PC-3 (cell line): ENCODE data around the gene OGFOD3. TPM values are rescaled to one million over a fixed set of nuclear protein-coding genes. Genes with fewer than 3 reads are reported as not detected.

Source experiments
- ATAC-seq: fragments of 200-7000 bp; cut with Tn5 transposase; 2 replicates; pipeline ENCODE4 v1.9.1; 2020; ENCODE audit warnings: mild to moderate bottlenecking, moderate library complexity
- BruUV-seq: library from RNA; stranded (reverse); fragments of 400-500 nt; replicated peaks from 2 replicates; lab custom pipeline; 2021; lab: Mats Ljungman, UMichigan
- CTCF ChIA-PET: fragments of 300-600 bp; sonication (Branson Sonifier 250); formaldehyde crosslinking; loops from one replicate; lab custom pipeline; 2022; ENCODE audit warnings: antibody characterized with exemption; lab: Charles Lee
- POLR2A ChIA-PET: fragments of 300-600 bp; sonication (Branson Sonifier 250); formaldehyde crosslinking; loops from one replicate; lab custom pipeline; 2022; ENCODE audit warnings: antibody characterized with exemption; ENCODE audit not compliant: unreplicated experiment; lab: Charles Lee
- DNase-seq: peaks from one replicate; pipeline ENCODE4 v3.0.0-alpha.2; 2015
- H2AFZ ChIP-seq: fragments of 300-600 bp; sonication (generic); 2 replicates; pipeline ENCODE4 v1.6.0; 2016; ENCODE audit warnings: antibody characterized with exemption, low read length
- H3F3A ChIP-seq: fragments of 300-600 bp; sonication (generic); one replicate; pipeline ENCODE4 v1.6.0; 2017; ENCODE audit warnings: antibody characterized with exemption, low read length, control low read depth, mild to moderate bottlenecking; ENCODE audit not compliant: unreplicated experiment
- H3K27ac ChIP-seq: fragments of 300-600 bp; sonication (generic); 2 replicates; pipeline ENCODE4 v1.5.1; 2016; ENCODE audit warnings: mild to moderate bottlenecking, low read length
- H3K27me3 ChIP-seq: fragments of 300-600 bp; sonication (generic); 2 replicates; pipeline ENCODE4 v1.6.1; 2016; ENCODE audit warnings: low read length, mixed read lengths
- H3K36me3 ChIP-seq: fragments of 300-600 bp; sonication (generic); 2 replicates; pipeline ENCODE4 v1.6.1; 2016; ENCODE audit warnings: low read depth, mixed run types, low read length, mixed read lengths
- H3K4me1 ChIP-seq: fragments of 300-600 bp; sonication (generic); 2 replicates; pipeline ENCODE4 v1.5.1; 2016; ENCODE audit warnings: low read length; ENCODE audit not compliant: insufficient read depth
- H3K4me2 ChIP-seq: fragments of 300-600 bp; sonication (generic); 2 replicates; pipeline ENCODE4 v1.6.0; 2016; ENCODE audit warnings: low read length
- H3K4me3 ChIP-seq: fragments of 300-600 bp; sonication (generic); 2 replicates; pipeline ENCODE4 v1.5.1; 2016; ENCODE audit warnings: mild to moderate bottlenecking, low read length, mixed read lengths
- H3K79me2 ChIP-seq: fragments of 300-600 bp; sonication (generic); 2 replicates; pipeline ENCODE4 v1.6.1; 2017; ENCODE audit warnings: low read length, mixed read lengths
- H3K9ac ChIP-seq: fragments of 300-600 bp; sonication (generic); 2 replicates; pipeline ENCODE4 v1.6.0; 2016; ENCODE audit warnings: mild to moderate bottlenecking, low read length
- H3K9me2 ChIP-seq: fragments of 300-600 bp; sonication (generic); replicated peaks from 2 replicates; pipeline ENCODE4 v1.6.1; 2016; ENCODE audit warnings: mixed run types, low read length, mixed read lengths
- H3K9me3 ChIP-seq: fragments of 300-600 bp; sonication (generic); 2 replicates; pipeline ENCODE4 v1.6.1; 2016; ENCODE audit warnings: low read length, mixed read lengths
- H4K20me1 ChIP-seq: fragments of 300-600 bp; sonication (generic); 2 replicates; pipeline ENCODE4 v1.6.1; 2016; ENCODE audit warnings: low read length, mixed read lengths
- EZH2 ChIP-seq: fragments of 300-600 bp; sonication (generic); IDR thresholded peaks from one replicate; pipeline ENCODE4 v1.6.1; 2017; ENCODE audit warnings: antibody characterized with exemption, mild to moderate bottlenecking, low read length; ENCODE audit not compliant: unreplicated experiment
- EZH2phosphoT487 ChIP-seq: fragments of 300-600 bp; sonication (generic); IDR thresholded peaks from 2 replicates; pipeline ENCODE4 v1.6.1; 2018; ENCODE audit warnings: mild to moderate bottlenecking, antibody characterized with exemption, low read length, borderline replicate concordance
- intact Hi-C: fragments of 100-400 bp; cut with micrococcal nuclease; formaldehyde crosslinking; loops from 2 replicates; pipeline ENCODE4 v1.9.0; 2023
- total RNA-seq: library from RNA; depleted of rRNA; stranded (reverse); fragments of >200 nt; gene quantifications from 2 replicates; pipeline ENCODE4 v1.2.3, GENCODE V29; 2014
- TF ChIP-seq, protein P1 (sequence below): fragments of 300-600 bp; sonication (generic); conservative IDR thresholded peaks from 2 replicates; pipeline ENCODE4 v1.5.1; 2017; ENCODE audit warnings: antibody characterized with exemption, low read depth, mild to moderate bottlenecking, low read length

Gene OGFOD3
- total RNA-seq, 1 experiment from 2014 or later = 56.1 TPM

DNA sequence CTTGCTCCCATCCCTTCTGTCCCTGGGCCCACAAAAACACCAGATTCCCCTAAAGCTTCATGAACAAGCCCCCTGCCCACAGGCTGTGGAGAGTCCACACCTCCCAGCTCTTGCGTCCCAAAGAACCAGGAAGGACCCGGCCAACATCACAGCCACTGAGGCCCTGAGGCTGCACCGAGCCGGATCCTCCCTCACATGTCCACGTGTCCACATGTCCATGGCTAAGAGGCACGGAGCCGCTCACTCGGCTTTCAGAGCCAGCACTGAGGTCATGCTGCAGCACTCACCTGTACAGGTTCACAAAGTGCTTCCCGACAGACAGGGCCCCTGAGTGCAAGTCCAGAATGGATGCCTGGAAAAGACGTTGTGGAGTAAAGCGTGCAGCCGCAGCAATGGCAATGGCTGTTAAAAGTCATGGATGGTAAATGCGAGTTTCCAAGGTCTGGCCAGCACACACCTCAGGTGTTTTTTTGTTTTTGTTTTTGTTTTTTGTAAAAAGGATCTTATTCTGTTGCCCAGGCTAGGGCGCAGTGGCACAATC lies 12.2 kb downstream of the OGFOD3 start:
- H4K20me1 ChIP-seq = no peaks in the 10 kb centered on the region
- BruUV-seq = no TSS peak
- TF ChIP-seq, protein P1, sequence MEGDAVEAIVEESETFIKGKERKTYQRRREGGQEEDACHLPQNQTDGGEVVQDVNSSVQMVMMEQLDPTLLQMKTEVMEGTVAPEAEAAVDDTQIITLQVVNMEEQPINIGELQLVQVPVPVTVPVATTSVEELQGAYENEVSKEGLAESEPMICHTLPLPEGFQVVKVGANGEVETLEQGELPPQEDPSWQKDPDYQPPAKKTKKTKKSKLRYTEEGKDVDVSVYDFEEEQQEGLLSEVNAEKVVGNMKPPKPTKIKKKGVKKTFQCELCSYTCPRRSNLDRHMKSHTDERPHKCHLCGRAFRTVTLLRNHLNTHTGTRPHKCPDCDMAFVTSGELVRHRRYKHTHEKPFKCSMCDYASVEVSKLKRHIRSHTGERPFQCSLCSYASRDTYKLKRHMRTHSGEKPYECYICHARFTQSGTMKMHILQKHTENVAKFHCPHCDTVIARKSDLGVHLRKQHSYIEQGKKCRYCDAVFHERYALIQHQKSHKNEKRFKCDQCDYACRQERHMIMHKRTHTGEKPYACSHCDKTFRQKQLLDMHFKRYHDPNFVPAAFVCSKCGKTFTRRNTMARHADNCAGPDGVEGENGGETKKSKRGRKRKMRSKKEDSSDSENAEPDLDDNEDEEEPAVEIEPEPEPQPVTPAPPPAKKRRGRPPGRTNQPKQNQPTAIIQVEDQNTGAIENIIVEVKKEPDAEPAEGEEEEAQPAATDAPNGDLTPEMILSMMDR = no peak
- H2AFZ ChIP-seq = no peak overlapping the region
- ChIA-PET POLR2A (no interaction called here), CTCF (no interaction called here)
- ATAC-seq (no peak), DNase-seq (no peak)
- H3K27ac ChIP-seq = no peak overlapping the region
- no peaks in the 10 kb centered on the region; the same call in none of the 2 replicates for H3K36me3 ChIP-seq
- H3F3A ChIP-seq = no peaks in the 10 kb centered on the region
- no peaks in the 10 kb centered on the region for H3K9me2 ChIP-seq
- intact Hi-C loops = no loop called here
- no peaks in the 10 kb centered on the region for H3K27me3 ChIP-seq
- no peak overlapping the region for H3K4me2 ChIP-seq
- no peaks in the 10 kb centered on the region for H3K9me3 ChIP-seq
- H3K4me1 ChIP-seq = no peaks in the 10 kb centered on the region
- H3K4me3 ChIP-seq = no peak overlapping the region
- H3K9ac ChIP-seq = no peak overlapping the region
- H3K79me2 ChIP-seq = no peaks in the 10 kb centered on the region

DNA sequence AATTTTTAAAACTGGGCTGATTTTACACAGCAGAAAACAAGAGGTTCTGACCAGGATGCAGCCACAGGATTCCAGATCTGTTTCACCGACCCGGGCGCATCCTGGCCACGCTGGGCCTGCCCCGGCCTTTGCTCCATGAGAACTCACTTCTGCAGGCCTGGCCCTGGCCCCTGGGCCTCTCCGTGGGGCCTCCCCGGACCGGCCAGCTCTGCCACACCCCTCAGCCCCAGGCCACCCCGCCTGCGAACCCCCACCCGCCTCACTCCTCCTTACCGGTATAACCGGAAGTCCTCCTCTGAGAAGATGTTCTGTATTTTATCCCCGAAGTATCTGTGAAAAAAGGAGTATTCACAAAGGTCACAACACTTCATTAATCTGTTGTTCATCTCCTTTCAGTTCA lies 13.3 kb downstream of the OGFOD3 start:
- no peaks in the 10 kb centered on the region for H3K9me3 ChIP-seq
- ATAC-seq (no peak), DNase-seq (no peak)
- H3K9ac ChIP-seq = no peak overlapping the region
- H3K27ac ChIP-seq = no peak overlapping the region
- intact Hi-C loops = no loop called here
- H3K36me3 ChIP-seq = peaks cover 2% of the 10 kb centered on the region
- H3F3A ChIP-seq = no peaks in the 10 kb centered on the region
- no TSS peak for BruUV-seq
- H3K4me3 ChIP-seq = no peak overlapping the region
- H3K27me3 ChIP-seq = no peaks in the 10 kb centered on the region
- CTCF ChIA-PET = no interaction called here
- H3K79me2 ChIP-seq = no peaks in the 10 kb centered on the region
- H2AFZ ChIP-seq = no peak overlapping the region
- no peaks in the 10 kb centered on the region for H4K20me1 ChIP-seq
- no peaks in the 10 kb centered on the region for H3K9me2 ChIP-seq
- no peaks in the 10 kb centered on the region for H3K4me1 ChIP-seq
- TF ChIP-seq, protein P1 = no peak
- no peak for TF ChIP-seq EZH2
- TF ChIP-seq EZH2phosphoT487 = no peak
- POLR2A ChIA-PET = no interaction called here
- no peak overlapping the region for H3K4me2 ChIP-seq

DNA sequence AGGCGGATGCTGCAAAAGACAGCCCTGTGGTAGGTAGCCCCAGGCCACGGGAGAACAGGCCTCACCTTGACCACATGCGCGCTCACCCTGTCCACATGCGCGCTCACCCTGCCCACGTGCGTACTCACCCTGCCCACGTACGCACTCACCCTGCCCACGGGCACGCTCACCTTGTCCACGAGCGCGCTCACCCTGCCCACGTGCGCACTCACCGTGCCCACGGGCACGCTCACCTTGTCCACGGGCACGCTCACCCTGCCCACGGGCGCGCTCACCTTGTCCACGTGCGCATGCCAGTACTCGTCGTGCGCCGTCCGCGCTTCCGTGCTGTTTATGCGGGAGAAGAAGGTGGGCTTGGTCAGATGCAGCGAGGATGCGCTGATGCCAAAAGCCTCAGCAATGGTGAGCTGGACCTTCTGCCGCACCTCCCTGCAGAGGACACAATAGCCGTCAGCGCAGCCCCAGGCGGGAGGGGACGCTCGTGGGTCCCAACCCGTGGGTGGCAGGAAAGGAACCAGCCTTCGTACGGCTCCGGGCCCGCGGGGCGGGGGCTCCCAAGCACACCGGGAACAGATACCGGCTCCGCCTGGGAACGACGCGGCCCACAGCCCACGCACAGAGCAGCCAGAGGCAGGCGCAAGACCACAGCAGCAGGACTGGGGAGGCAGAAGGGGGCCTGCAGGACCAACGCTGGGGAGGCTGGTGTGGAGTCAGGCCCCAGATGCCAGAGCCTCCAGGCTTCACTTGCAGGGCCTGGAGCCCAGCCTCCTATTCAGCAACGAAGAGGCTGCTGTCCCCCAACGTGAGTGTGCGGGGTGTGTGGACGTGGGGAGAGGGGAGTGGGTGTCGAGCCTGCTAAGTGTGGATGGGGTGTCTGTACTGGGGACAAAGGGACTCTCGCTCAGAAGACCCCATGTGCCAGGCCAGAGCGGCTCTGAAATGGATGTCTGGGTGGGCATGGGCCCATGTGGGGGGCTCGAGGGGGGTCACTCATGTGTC lies 14.4 kb downstream of the OGFOD3 start:
- peaks cover 2% of the 10 kb centered on the region for H3K36me3 ChIP-seq
- no peak for ATAC-seq

More for the DNA sequence above, 14.4 kb downstream of the OGFOD3 start:
- no peaks in the 10 kb centered on the region for H3F3A ChIP-seq
- H3K9me2 ChIP-seq = no peaks in the 10 kb centered on the region
- BruUV-seq = no TSS peak
- H3K4me2 ChIP-seq = no peak overlapping the region
- H3K4me1 ChIP-seq = no peaks in the 10 kb centered on the region
- no peaks in the 10 kb centered on the region for H3K79me2 ChIP-seq
- no peak overlapping the region for H2AFZ ChIP-seq
- POLR2A ChIA-PET = interaction anchor here (0.6 kb wide), 1 partner anchor 162 kb away, joined by 8 read pairs; no protein-coding TSS in a partner anchor
- H3K9ac ChIP-seq = no peak overlapping the region
- intact Hi-C loops = no loop called here
- no peak for DNase-seq
- H3K9me3 ChIP-seq = no peaks in the 10 kb centered on the region
- CTCF ChIA-PET = no interaction called here
- no peaks in the 10 kb centered on the region for H4K20me1 ChIP-seq
- no peaks in the 10 kb centered on the region for H3K27me3 ChIP-seq
- no peak overlapping the region for H3K27ac ChIP-seq
- TF ChIP-seq, protein P1 = no peak
- TF ChIP-seq EZH2phosphoT487 (no peak), EZH2 (no peak)
- H3K4me3 ChIP-seq = no peak overlapping the region
